AG20443 (cell line): ENCODE data around the gene KCNK1.
"Not testable (repeated sequence)": the region's sequence is repeated elsewhere in the genome, so short reads cannot be mapped to it uniquely, and the experiment has no call there.

ENCODE experiments used
- DNase-seq: peaks from one replicate; pipeline ENCODE4 v3.0.0; 2012; ENCODE audit warnings: low spot score, mixed read lengths

Gene KCNK1

GRCh38 chr1:233668146-233668724 is 54.3 kb downstream of the KCNK1 start:
- DNase-seq: no peak

- peak; percentile 68 for DNase-seq
Observed at GRCh38 chr1:233668725-233669294, 54.9 kb downstream of the KCNK1 start.

- DNase-seq: not testable (repeated sequence)
Observed at GRCh38 chr1:233670363-233670762, 56.5 kb downstream of the KCNK1 start.

- DNase-seq: no peak
Observed at GRCh38 chr1:233671286-233671685, 57.4 kb downstream of the KCNK1 start.

- DNase-seq: no peak
Observed at GRCh38 chr1:233672732-233673131, 58.8 kb downstream of the KCNK1 start.

- DNase-seq: no peak
Observed at GRCh38 chr1:233673261-233673946, 59.5 kb downstream of the KCNK1 start.

- DNase-seq: no peak
Observed at GRCh38 chr1:233673947-233674431, 60.1 kb downstream of the KCNK1 start.

- DNase-seq: no peak
Observed at GRCh38 chr1:233675446-233675845, 61.5 kb downstream of the KCNK1 start.

- no peak for DNase-seq
Observed at GRCh38 chr1:233675893-233676292, 62.0 kb downstream of the KCNK1 start.

- DNase-seq: no peak
Observed at GRCh38 chr1:233677690-233678354, 63.9 kb downstream of the KCNK1 start.

- DNase-seq: no peak
Observed at GRCh38 chr1:233679030-233679429, 65.1 kb downstream of the KCNK1 start.

- DNase-seq: no peak
Observed at GRCh38 chr1:233679591-233680373, 65.9 kb downstream of the KCNK1 start.

- no peak for DNase-seq
Observed at GRCh38 chr1:233681285-233681684, 67.4 kb downstream of the KCNK1 start.

GRCh38 chr1:233686653-233687052 is 72.7 kb downstream of the KCNK1 start:
- DNase-seq: not testable (repeated sequence)

GRCh38 chr1:233689017-233689747 is 75.3 kb downstream of the KCNK1 start:
- no peak for DNase-seq

GRCh38 chr1:233689748-233690254 is 75.9 kb downstream of the KCNK1 start:
- no peak for DNase-seq

GRCh38 chr1:233695901-233696300 is 82.0 kb downstream of the KCNK1 start:
- DNase-seq: no peak

- DNase-seq: no peak
Observed at GRCh38 chr1:233700338-233700737, 86.4 kb downstream of the KCNK1 start.

- no peak for DNase-seq
Observed at GRCh38 chr1:233704170-233704897, 90.4 kb downstream of the KCNK1 start.
